ENCODE results near the gene MCCC1. TPM values are rescaled to one million over a fixed set of nuclear protein-coding genes. Genes with fewer than 3 reads are reported as not detected.

The MCCC1 gene
- total RNA-seq, 4 donors from 2014 or later = 11.5 to 24.5 (median 20.6) TPM

DNA sequence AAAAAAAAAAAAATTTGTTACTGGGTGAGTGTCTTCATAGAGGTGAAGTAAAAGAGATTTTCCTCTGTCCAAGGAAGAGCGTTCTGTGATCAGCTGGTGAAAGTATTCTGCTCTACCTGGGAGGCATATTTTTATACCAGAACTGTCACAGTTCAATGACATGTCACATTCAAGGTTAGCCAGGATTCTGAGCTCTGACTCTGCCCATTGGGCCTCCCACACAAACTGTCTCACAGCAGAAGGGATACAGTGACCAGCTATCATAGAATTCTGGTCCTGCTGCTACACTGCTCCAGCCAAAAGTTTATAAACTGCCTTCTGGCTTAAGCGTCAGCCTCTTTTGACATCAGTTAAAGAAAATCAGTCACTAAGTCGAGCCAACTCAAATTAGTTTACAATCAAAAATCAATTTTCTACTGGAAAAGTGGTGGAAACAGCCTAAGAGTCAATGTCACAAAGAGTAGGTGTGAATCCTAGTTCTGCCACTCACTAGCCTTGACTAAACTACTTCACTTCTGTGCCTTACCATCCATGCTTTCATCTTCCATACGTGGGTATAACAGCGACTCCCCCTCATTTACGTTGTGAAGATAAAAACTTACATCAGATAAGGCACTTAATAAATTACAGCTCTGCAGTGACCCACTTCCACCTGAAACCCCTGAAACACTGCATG is 66.3 kb downstream of the MCCC1 start:
- no peaks in the 10 kb centered on the region for H3K27me3 ChIP-seq
- TF ChIP-seq, protein P1, sequence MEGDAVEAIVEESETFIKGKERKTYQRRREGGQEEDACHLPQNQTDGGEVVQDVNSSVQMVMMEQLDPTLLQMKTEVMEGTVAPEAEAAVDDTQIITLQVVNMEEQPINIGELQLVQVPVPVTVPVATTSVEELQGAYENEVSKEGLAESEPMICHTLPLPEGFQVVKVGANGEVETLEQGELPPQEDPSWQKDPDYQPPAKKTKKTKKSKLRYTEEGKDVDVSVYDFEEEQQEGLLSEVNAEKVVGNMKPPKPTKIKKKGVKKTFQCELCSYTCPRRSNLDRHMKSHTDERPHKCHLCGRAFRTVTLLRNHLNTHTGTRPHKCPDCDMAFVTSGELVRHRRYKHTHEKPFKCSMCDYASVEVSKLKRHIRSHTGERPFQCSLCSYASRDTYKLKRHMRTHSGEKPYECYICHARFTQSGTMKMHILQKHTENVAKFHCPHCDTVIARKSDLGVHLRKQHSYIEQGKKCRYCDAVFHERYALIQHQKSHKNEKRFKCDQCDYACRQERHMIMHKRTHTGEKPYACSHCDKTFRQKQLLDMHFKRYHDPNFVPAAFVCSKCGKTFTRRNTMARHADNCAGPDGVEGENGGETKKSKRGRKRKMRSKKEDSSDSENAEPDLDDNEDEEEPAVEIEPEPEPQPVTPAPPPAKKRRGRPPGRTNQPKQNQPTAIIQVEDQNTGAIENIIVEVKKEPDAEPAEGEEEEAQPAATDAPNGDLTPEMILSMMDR (IDR thresholded peaks at IDR 0.05 in 4 of 5, conservative IDR thresholded peaks at IDR 0.05 in 1 of 5) = no peak
- TF ChIP-seq POLR2A (IDR thresholded peaks at IDR 0.05) = no peak
- in situ Hi-C loops (cut with MboI; ENCODE audit: low sequenced_read_pairs in 4 of 4) = no loop called here
- intact Hi-C loops (cut with DNase I; ENCODE audit: low total_unique reads) = no loop called here
- H3K36me3 ChIP-seq = peaks cover 0 to 80% of the 10 kb centered on the region in 2 donors
- H3K4me1 ChIP-seq = no peaks in the 10 kb centered on the region
- H3K4me3 ChIP-seq = no peak overlapping the region
- DNase-seq (no peak), ATAC-seq (no peak)
- no peak overlapping the region for H3K27ac ChIP-seq
- no peaks in the 10 kb centered on the region for H3K9me3 ChIP-seq

DNA sequence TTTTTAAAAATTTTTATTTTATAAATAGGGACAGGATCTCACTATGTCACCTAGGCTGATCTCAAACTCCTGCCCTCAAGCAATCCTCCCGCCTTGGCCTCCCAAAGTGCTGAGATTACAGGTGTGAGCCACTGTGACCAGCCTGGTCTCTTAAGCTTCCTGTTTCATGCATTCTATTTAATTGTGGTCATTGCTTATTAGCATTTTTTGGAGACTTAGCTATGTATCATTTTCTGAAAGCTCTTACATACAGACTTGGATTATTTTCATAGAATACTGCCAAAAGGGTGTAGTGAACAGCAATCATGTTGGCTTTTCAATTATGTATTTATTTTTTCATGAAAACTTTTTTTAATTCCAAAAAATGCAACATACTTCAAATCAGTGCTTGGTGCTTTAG is 67.5 kb downstream of the MCCC1 start:
- in situ Hi-C loops (cut with MboI; ENCODE audit: low sequenced_read_pairs in 4 of 4) (no loop called here), intact Hi-C loops (cut with DNase I; ENCODE audit: low total_unique reads) (no loop called here)
- H3K4me1 ChIP-seq = no peaks in the 10 kb centered on the region
- TF ChIP-seq, protein P1 (IDR thresholded peaks at IDR 0.05 in 4 of 5, conservative IDR thresholded peaks at IDR 0.05 in 1 of 5) = no peak
- TF ChIP-seq POLR2A (IDR thresholded peaks at IDR 0.05) = no peak
- no peak overlapping the region for H3K4me3 ChIP-seq
- no peaks in the 10 kb centered on the region for H3K27me3 ChIP-seq
- DNase-seq (no peak), ATAC-seq (no peak)
- no peaks in the 10 kb centered on the region for H3K9me3 ChIP-seq
- peaks cover 0 to 69% of the 10 kb centered on the region in 2 donors for H3K36me3 ChIP-seq
- H3K27ac ChIP-seq = no peak overlapping the region

DNA sequence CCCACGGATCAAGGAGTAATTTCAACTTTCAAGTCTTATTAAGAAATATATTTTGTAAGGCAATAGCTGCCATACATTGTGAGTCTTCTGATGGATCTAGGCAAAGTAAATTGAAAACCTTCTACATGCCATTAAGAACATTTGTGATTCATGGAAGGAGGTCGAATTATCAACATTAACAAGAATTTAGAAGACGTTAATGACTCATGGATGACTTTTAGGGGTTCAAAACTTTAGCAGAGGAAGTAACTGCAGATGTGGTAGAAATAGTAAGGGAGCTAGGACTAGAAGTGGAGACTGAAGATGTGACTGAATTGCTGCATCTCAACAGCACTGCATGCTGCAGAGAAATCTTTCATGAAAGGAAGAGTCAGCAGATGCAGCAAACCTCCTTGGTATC is 70.9 kb downstream of the MCCC1 start:
- Histone ChIP-seq H3K4me1 (no peaks in the 10 kb centered on the region), H3K9me3 (no peaks in the 10 kb centered on the region), H3K27me3 (no peaks in the 10 kb centered on the region), H3K4me3 (no peak overlapping the region), H3K27ac (no peak overlapping the region), H3K36me3 (peaks cover 0 to 43% of the 10 kb centered on the region in 2 donors)
- intact Hi-C loops (cut with DNase I; ENCODE audit: low total_unique reads) = no loop called here
- in situ Hi-C loops (cut with MboI; ENCODE audit: low sequenced_read_pairs in 4 of 4) = no loop called here
- ATAC-seq (no peak), DNase-seq (no peak)
- TF ChIP-seq POLR2A (IDR thresholded peaks at IDR 0.05) = no peak
- TF ChIP-seq, protein P1 (IDR thresholded peaks at IDR 0.05 in 4 of 5, conservative IDR thresholded peaks at IDR 0.05 in 1 of 5) = no peak

DNA sequence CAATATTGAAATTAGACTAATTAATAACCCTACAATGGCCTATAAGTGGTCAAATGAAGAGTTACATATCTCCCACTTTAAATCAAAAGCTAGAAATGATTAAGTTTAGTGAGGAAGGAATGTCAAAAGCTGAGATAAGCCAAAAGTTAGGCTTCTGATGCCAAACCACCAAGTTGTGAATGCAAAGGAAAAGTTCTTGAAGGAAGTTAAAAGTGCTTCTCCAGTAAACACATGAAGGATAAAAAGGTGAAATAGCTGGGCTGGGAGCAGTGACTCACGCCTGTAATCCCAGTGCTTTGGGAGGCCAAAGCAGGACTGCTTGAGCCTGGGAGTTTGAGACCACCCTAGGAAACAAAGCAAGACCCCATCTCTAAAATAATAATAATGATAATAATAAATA is 72.0 kb downstream of the MCCC1 start:
- Histone ChIP-seq H3K4me3 (no peak overlapping the region), H3K27ac (no peak overlapping the region), H3K36me3 (peaks cover 0 to 36% of the 10 kb centered on the region in 2 donors), H3K9me3 (no peaks in the 10 kb centered on the region), H3K4me1 (no peaks in the 10 kb centered on the region), H3K27me3 (no peaks in the 10 kb centered on the region)
- TF ChIP-seq, protein P1 (IDR thresholded peaks at IDR 0.05 in 4 of 5, conservative IDR thresholded peaks at IDR 0.05 in 1 of 5) = no peak
- TF ChIP-seq POLR2A (IDR thresholded peaks at IDR 0.05) = no peak
- ATAC-seq = no peak
- intact Hi-C loops (cut with DNase I; ENCODE audit: low total_unique reads) (no loop called here), in situ Hi-C loops (cut with MboI; ENCODE audit: low sequenced_read_pairs in 4 of 4) (no loop called here)
- DNase-seq = no peak

Measured in gastrocnemius medialis (tissue), 4 donors.